K562 (cell line): Measurements from ENCODE around the gene TMPRSS11B.

Source experiments
- CXXC5 ChIP-seq: fragments of 250-450 bp; sonication (Bioruptor Pico); IDR thresholded peaks from 2 replicates; pipeline ENCODE4 v1.8.0; 2022; ENCODE audit warnings: inconsistent platforms, mild to moderate bottlenecking, moderate library complexity
- RAD21 ChIP-seq, 2 experiments: fragments of 250-450 bp in 1 of 2; fragments of 450-650 bp in 1 of 2; sonication (Bioruptor Pico) in 1 of 2; formaldehyde crosslinking in 1 of 2; IDR thresholded peaks in 1 of 2; conservative IDR thresholded peaks in 1 of 2; 2 replicates each; pipeline versions ENCODE4 v1.4.0 to v1.8.0; 2020 to 2022; ENCODE audit warnings: mild to moderate bottlenecking in 2 of 2, moderate library complexity in 1 of 2
- RBM25 ChIP-seq: fragments of 200-400 bp; formaldehyde crosslinking; IDR thresholded peaks from 2 replicates; pipeline ENCODE4 v1.6.1; 2018; ENCODE audit warnings: low read length, low read depth, moderate library complexity; ENCODE audit not compliant: severe bottlenecking
- TBL1XR1 ChIP-seq, 2 experiments: IDR thresholded peaks; 2 replicates each; pipeline ENCODE4 v1.6.1; 2012; ENCODE audit warnings: improper control_type of control experiment in 2 of 2, low read length in 2 of 2, mild to moderate bottlenecking in 1 of 2
- ZNF311 ChIP-seq: fragments of 250-450 bp; sonication (Bioruptor Pico); IDR thresholded peaks from 2 replicates; pipeline ENCODE4 v1.4.0; 2020; ENCODE audit warnings: mild to moderate bottlenecking, moderate library complexity
- TF ChIP-seq, protein P1 (sequence below), 3 experiments: IDR thresholded peaks in 2 of 3; conservative IDR thresholded peaks in 1 of 3; 2 replicates each; pipeline ENCODE4 v1.5.1; 2011 to 2012; ENCODE audit warnings: low read length in 3 of 3, mild to moderate bottlenecking in 3 of 3, control low read depth in 2 of 3, improper control_type of control experiment in 1 of 3, inconsistent platforms in 1 of 3, low read depth in 1 of 3, mixed read lengths in 1 of 3, moderate library complexity in 1 of 3; ENCODE audit not compliant: insufficient read depth in 2 of 3
- TF ChIP-seq, protein P2 (sequence below): fragments of 450-650 bp; formaldehyde crosslinking; IDR thresholded peaks from 2 replicates; pipeline ENCODE4 v1.4.0; 2022; ENCODE audit warnings: missing genetic modification characterization

DNA sequence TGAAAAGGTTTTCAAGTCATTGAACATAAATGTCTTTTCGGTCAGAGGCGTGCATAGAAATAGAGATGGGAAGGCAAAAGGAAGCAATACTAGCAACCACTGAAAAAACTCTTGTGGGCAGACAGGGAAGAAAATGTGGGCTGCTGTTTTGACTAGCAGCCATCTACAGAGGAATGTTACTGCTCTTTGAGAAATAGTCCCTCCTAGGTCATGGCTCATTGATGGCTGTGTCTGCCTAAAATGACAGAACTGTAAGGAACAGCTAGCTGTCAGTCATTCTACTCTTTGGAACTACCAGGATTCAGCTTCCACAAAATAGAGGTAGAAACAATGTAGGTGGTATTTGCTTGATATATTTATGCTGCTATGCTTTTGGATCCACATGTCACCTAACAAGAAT is 26.9 kb upstream of the TMPRSS11B start:
- TF ChIP-seq, protein P1, sequence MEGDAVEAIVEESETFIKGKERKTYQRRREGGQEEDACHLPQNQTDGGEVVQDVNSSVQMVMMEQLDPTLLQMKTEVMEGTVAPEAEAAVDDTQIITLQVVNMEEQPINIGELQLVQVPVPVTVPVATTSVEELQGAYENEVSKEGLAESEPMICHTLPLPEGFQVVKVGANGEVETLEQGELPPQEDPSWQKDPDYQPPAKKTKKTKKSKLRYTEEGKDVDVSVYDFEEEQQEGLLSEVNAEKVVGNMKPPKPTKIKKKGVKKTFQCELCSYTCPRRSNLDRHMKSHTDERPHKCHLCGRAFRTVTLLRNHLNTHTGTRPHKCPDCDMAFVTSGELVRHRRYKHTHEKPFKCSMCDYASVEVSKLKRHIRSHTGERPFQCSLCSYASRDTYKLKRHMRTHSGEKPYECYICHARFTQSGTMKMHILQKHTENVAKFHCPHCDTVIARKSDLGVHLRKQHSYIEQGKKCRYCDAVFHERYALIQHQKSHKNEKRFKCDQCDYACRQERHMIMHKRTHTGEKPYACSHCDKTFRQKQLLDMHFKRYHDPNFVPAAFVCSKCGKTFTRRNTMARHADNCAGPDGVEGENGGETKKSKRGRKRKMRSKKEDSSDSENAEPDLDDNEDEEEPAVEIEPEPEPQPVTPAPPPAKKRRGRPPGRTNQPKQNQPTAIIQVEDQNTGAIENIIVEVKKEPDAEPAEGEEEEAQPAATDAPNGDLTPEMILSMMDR (IDR thresholded peaks at IDR 0.05 in 2 of 3, conservative IDR thresholded peaks at IDR 0.05 in 1 of 3; ENCODE audit: insufficient read depth in 2 of 3, low read depth in 1 of 3, low read length in 3 of 3): no peak
- TF ChIP-seq RBM25 (no peak), CXXC5 (CRISPR knock-in tag) (no peak), RAD21 (CRISPR knock-in tag; conservative IDR thresholded peaks at IDR 0.05 in 1 of 2, IDR thresholded peaks at IDR 0.05 in 1 of 2) (no peak), TBL1XR1 (IDR thresholded peaks at IDR 0.05; ENCODE audit: low read length in 2 of 2) (no peak), ZNF311 (no peak)
- TF ChIP-seq, protein P2, sequence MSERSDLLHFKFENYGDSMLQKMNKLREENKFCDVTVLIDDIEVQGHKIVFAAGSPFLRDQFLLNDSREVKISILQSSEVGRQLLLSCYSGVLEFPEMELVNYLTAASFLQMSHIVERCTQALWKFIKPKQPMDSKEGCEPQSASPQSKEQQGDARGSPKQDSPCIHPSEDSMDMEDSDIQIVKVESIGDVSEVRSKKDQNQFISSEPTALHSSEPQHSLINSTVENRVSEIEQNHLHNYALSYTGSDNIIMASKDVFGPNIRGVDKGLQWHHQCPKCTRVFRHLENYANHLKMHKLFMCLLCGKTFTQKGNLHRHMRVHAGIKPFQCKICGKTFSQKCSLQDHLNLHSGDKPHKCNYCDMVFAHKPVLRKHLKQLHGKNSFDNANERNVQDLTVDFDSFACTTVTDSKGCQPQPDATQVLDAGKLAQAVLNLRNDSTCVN (CRISPR knock-in tag): no peak
